T-cell (primary cell): ENCODE results near the gene BLMH. TPM values are rescaled to one million over a fixed set of nuclear protein-coding genes. Genes with fewer than 3 reads are reported as not detected.
"Not testable (repeated sequence)": the region's sequence is repeated elsewhere in the genome, so short reads cannot be mapped to it uniquely, and the experiment has no call there.

ENCODE experiments used
- ATAC-seq, 4 experiments: fragments of 200-7000 bp in 3 of 4; fragments of 150-1000 bp in 1 of 4; cut with Tn5 transposase; replicated peaks in 1 of 4; 1 replicate in 3 of 4; 2 replicates in 1 of 4; pipeline ENCODE4 v1.10.0; 2021; ENCODE audit warnings: moderate library complexity in 3 of 4, mild to moderate bottlenecking in 2 of 4, moderate number of reproducible peaks in 1 of 4
- CTCF ChIA-PET, 2 donors: fragments of 300-600 bp; sonication (Branson Sonifier 250); formaldehyde crosslinking; loops; one replicate each; lab custom pipeline; 2022; ENCODE audit warnings: antibody characterized with exemption in 2 of 2; lab: Charles Lee
- POLR2A ChIA-PET, 2 donors: fragments of 300-600 bp; sonication (Branson Sonifier 250); formaldehyde crosslinking; loops; one replicate each; lab custom pipeline; 2022; ENCODE audit warnings: antibody characterized with exemption in 2 of 2; lab: Charles Lee
- DNase-seq, 35 experiments: peaks; one replicate each; pipeline versions ENCODE4 v3.0.0 to v3.0.0-alpha.2; 2013 to 2023
- H3K27ac ChIP-seq: one replicate; pipeline ENCODE4 v1.5.1; 2013; ENCODE audit warnings: low read length
- H3K27me3 ChIP-seq, 2 experiments: replicated peaks in 1 of 2; 1 replicate in 1 of 2; 2 replicates in 1 of 2; pipeline versions ENCODE4 v1.6.1 to v1.7.0; 2013; ENCODE audit warnings: low read length in 1 of 2, mixed read lengths in 1 of 2; ENCODE audit not compliant: control insufficient read depth in 2 of 2, insufficient read depth in 2 of 2; ENCODE audit errors: extremely low read depth in 1 of 2
- H3K36me3 ChIP-seq, 2 donors: 1 replicate in 1 of 2; 2 replicates in 1 of 2; pipeline versions ENCODE4 v1.6.1 to v1.7.0; 2013; ENCODE audit warnings: low read length in 1 of 2; ENCODE audit not compliant: control insufficient read depth in 2 of 2, insufficient read depth in 1 of 2; ENCODE audit errors: extremely low read depth in 1 of 2
- H3K4me1 ChIP-seq, 2 experiments: 1 replicate in 1 of 2; 2 replicates in 1 of 2; pipeline versions ENCODE4 v1.6.1 to v1.7.0; 2013; ENCODE audit warnings: low read length in 2 of 2, mixed read lengths in 1 of 2; ENCODE audit not compliant: insufficient read depth in 2 of 2, control insufficient read depth in 1 of 2; ENCODE audit errors: extremely low read depth in 1 of 2
- H3K4me3 ChIP-seq, 2 donors: 1 replicate in 1 of 2; 2 replicates in 1 of 2; pipeline versions ENCODE4 v1.5.1 to v1.7.0; 2013; ENCODE audit warnings: mild to moderate bottlenecking in 2 of 2, low read length in 1 of 2, moderate library complexity in 1 of 2; ENCODE audit not compliant: control insufficient read depth in 1 of 2; ENCODE audit errors: extremely low read depth in 1 of 2
- H3K9me3 ChIP-seq: 2 replicates; pipeline ENCODE4 v1.7.0; 2013
- H3K27ac Mint-ChIP-seq, 2 donors: one replicate each; pipeline ENCODE4 v1.8.0; 2020 to 2021; ENCODE audit warnings: mild to moderate bottlenecking in 2 of 2, mixed read lengths in 2 of 2
- H3K27me3 Mint-ChIP-seq, 2 donors: one replicate each; pipeline ENCODE4 v1.8.0; 2021 to 2022; ENCODE audit warnings: mixed read lengths in 2 of 2
- H3K36me3 Mint-ChIP-seq: one replicate; pipeline ENCODE4 v1.8.0; 2021; ENCODE audit warnings: mixed read lengths
- H3K4me1 Mint-ChIP-seq, 3 donors: one replicate each; pipeline ENCODE4 v1.8.0; 2020 to 2022; ENCODE audit warnings: mixed read lengths in 3 of 3, mild to moderate bottlenecking in 1 of 3
- H3K4me3 Mint-ChIP-seq, 3 donors: one replicate each; pipeline ENCODE4 v1.8.0; 2020 to 2022; ENCODE audit warnings: mild to moderate bottlenecking in 3 of 3, mixed read lengths in 3 of 3, moderate library complexity in 3 of 3
- H3K9me3 Mint-ChIP-seq, 3 donors: one replicate each; pipeline ENCODE4 v1.8.0; 2020 to 2022; ENCODE audit warnings: mixed read lengths in 3 of 3
- WGBS: methylation state at CpG from one replicate; pipeline ENCODE4 v1.1.5; 2013; ENCODE audit warnings: missing lambda C conversion rate; ENCODE audit not compliant: insufficient coverage; 5-methylcytosine and 5-hydroxymethylcytosine counted together
- total RNA-seq, 35 experiments: library from RNA in 6 of 35; stranded (reverse) in 6 of 35; fragments of 120-200 nt in 1 of 35; gene quantifications; one replicate each; pipeline versions ENCODE4 v1.2.1 to v1.2.4 and lab custom pipeline; 2013 to 2026

Gene BLMH
- total RNA-seq, 5 donors from 2014 or later (not counting 1 experiment from before 2014, with no cell fraction given): 38.8 to 60.2 (median 47.4) TPM

GRCh38 chr17:30208214-30208613, 83.5 kb downstream of the BLMH start:
- Mint-ChIP-seq H3K4me1 (no peaks in the 10 kb centered on the region), H3K4me3 (no peak overlapping the region), H3K27me3 (peaks cover 12 to 44% of the 10 kb centered on the region in 2 donors), H3K9me3 (no peaks in the 10 kb centered on the region), H3K36me3 (no peaks in the 10 kb centered on the region), H3K27ac (no peak overlapping the region)
- POLR2A ChIA-PET: no interaction called here
- peaks cover 0 to 29% of the 10 kb centered on the region in 2 experiments for H3K27me3 ChIP-seq
- no peaks in the 10 kb centered on the region for H3K36me3 ChIP-seq
- H3K4me1 ChIP-seq: no peaks in the 10 kb centered on the region
- CTCF ChIA-PET: no interaction called here
- no peaks in the 10 kb centered on the region for H3K9me3 ChIP-seq
- H3K4me3 ChIP-seq: no peak overlapping the region
- no peak for DNase-seq
- WGBS: no CpG with 5 or more reads among the region's 3 CpGs
- H3K27ac ChIP-seq: no peak overlapping the region
- no peak for ATAC-seq

DNA sequence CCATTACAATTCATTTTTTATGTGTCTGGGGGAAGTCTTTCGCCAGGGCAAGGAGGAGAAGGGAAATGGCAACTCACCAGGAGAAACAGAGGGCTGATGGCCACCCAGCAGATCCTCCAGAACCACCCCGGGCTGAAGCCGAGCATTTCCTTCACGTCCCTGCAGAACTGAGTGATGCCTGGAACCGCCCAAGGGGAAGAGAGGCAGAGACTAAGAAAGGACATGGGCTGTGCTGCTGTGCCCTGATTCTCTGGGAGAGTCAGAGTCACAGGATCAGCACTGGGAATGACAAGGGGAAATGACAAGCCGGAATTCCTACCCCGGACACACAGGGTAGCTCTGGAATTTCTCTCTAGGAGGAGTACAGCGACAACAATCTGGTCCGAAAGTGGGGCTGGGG, 84.1 kb downstream of the BLMH start:
- no peaks in the 10 kb centered on the region for H3K4me1 Mint-ChIP-seq
- no peak overlapping the region for H3K4me3 Mint-ChIP-seq
- H3K36me3 Mint-ChIP-seq: no peaks in the 10 kb centered on the region
- H3K36me3 ChIP-seq: no peaks in the 10 kb centered on the region
- CTCF ChIA-PET: no interaction called here
- peaks cover 17 to 49% of the 10 kb centered on the region in 2 donors for H3K27me3 Mint-ChIP-seq
- no peaks in the 10 kb centered on the region for H3K4me1 ChIP-seq
- POLR2A ChIA-PET: no interaction called here
- 80% methylated on average over 6 of the region's 9 CpGs for WGBS
- H3K27ac ChIP-seq: no peak overlapping the region
- no peaks in the 10 kb centered on the region for H3K9me3 Mint-ChIP-seq
- no peak for ATAC-seq
- H3K27ac Mint-ChIP-seq: no peak overlapping the region
- no peaks in the 10 kb centered on the region for H3K9me3 ChIP-seq
- DNase-seq: no peak
- no peak overlapping the region for H3K4me3 ChIP-seq
- H3K27me3 ChIP-seq: peaks cover 0 to 26% of the 10 kb centered on the region in 2 experiments

GRCh38 chr17:30203471-30203981, 88.2 kb downstream of the BLMH start:
- Histone ChIP-seq H3K9me3 (no peaks in the 10 kb centered on the region), H3K4me1 (no peaks in the 10 kb centered on the region), H3K4me3 (no peak overlapping the region), H3K27me3 (peaks cover 0 to 23% of the 10 kb centered on the region in 2 experiments), H3K27ac (no peak overlapping the region), H3K36me3 (no peaks in the 10 kb centered on the region)
- no peaks in the 10 kb centered on the region for H3K9me3 Mint-ChIP-seq
- ATAC-seq: no peak
- H3K27ac Mint-ChIP-seq: no peak overlapping the region
- POLR2A ChIA-PET: no interaction called here
- CTCF ChIA-PET: no interaction called here
- H3K4me1 Mint-ChIP-seq: no peaks in the 10 kb centered on the region
- no peak for DNase-seq
- WGBS: 100% methylated on average over 1 of the region's 6 CpGs
- H3K4me3 Mint-ChIP-seq: no peak overlapping the region
- peaks cover 24 to 48% of the 10 kb centered on the region in 2 donors for H3K27me3 Mint-ChIP-seq
- no peaks in the 10 kb centered on the region for H3K36me3 Mint-ChIP-seq

DNA sequence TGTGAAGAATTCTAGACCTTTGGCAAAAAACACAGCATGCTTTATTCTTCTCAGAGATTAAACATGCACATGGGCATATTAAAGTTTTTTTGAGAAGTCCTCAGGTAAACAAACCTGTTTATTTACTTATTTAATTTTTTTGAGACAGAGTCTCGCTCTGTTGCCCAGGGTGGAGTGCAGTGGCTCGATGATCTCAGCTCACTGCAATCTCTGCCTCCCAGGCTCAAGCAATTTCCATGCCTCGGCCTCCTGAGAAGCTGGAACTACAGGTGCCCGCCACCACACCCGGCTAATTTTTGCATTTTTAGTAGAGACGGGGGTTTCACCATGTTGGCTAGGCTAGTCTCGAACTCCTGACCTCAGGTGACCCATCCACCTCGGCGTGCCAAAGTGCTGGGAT, 91.1 kb downstream of the BLMH start:
- 84% methylated on average over 8 of the region's 9 CpGs for WGBS
- H3K27ac Mint-ChIP-seq, H3K27ac ChIP-seq, H3K4me3 Mint-ChIP-seq, H3K4me1 ChIP-seq, H3K9me3 ChIP-seq, H3K36me3 Mint-ChIP-seq, DNase-seq, H3K4me3 ChIP-seq, POLR2A ChIA-PET, ATAC-seq, CTCF ChIA-PET, H3K4me1 Mint-ChIP-seq, H3K9me3 Mint-ChIP-seq, H3K36me3 ChIP-seq: not testable (repeated sequence)
- peaks cover 0 to 12% of the 10 kb centered on the region in 2 experiments for H3K27me3 ChIP-seq
- H3K27me3 Mint-ChIP-seq: peaks cover 18 to 34% of the 10 kb centered on the region in 2 donors

GRCh38 chr17:30200106-30200505, 91.6 kb downstream of the BLMH start:
- 97% methylated on average over 7 of the region's 10 CpGs for WGBS
- H3K4me3 Mint-ChIP-seq: no peak overlapping the region

GRCh38 chr17:30199600-30199999, 92.1 kb downstream of the BLMH start:
- no peaks in the 10 kb centered on the region for H3K36me3 ChIP-seq
- Mint-ChIP-seq H3K4me3 (no peak overlapping the region), H3K36me3 (no peaks in the 10 kb centered on the region), H3K27me3 (peaks cover 18 to 29% of the 10 kb centered on the region in 2 donors), H3K4me1 (no peaks in the 10 kb centered on the region), H3K27ac (no peak overlapping the region), H3K9me3 (no peaks in the 10 kb centered on the region)
- H3K27me3 ChIP-seq: peaks cover 0 to 10% of the 10 kb centered on the region in 2 experiments
- ChIA-PET CTCF (interaction anchor here in 1 of 2 donors (0.5 kb wide), 1 partner anchor 17 kb away, joined by 3 read pairs; no protein-coding TSS in a partner anchor), POLR2A (no interaction called here)
- H3K4me1 ChIP-seq: no peaks in the 10 kb centered on the region
- no peak for DNase-seq
- ATAC-seq: no peak
- no peak overlapping the region for H3K27ac ChIP-seq
- no peak overlapping the region for H3K4me3 ChIP-seq
- no peaks in the 10 kb centered on the region for H3K9me3 ChIP-seq
- 67% methylated on average over 1 of the region's 5 CpGs for WGBS

More at GRCh38 chr17:30200106-30200505, 91.6 kb downstream of the BLMH start:
- Histone ChIP-seq H3K4me3 (no peak overlapping the region), H3K36me3 (no peaks in the 10 kb centered on the region), H3K27ac (no peak overlapping the region), H3K9me3 (no peaks in the 10 kb centered on the region), H3K27me3 (peaks cover 0 to 12% of the 10 kb centered on the region in 2 experiments), H3K4me1 (no peaks in the 10 kb centered on the region)
- Mint-ChIP-seq H3K4me1 (no peaks in the 10 kb centered on the region), H3K9me3 (no peaks in the 10 kb centered on the region), H3K27me3 (peaks cover 18 to 30% of the 10 kb centered on the region in 2 donors), H3K27ac (no peak overlapping the region), H3K36me3 (no peaks in the 10 kb centered on the region)
- CTCF ChIA-PET: no interaction called here
- POLR2A ChIA-PET: no interaction called here
- ATAC-seq: no peak
- no peak for DNase-seq
